ENCODE measurements around the gene SCARF2. TPM values are rescaled to one million over a fixed set of nuclear protein-coding genes. Genes with fewer than 3 reads are reported as not detected.

The SCARF2 gene
- total and polyA plus RNA-seq, 2 of the 8 experiments (the other 6 are each of a cell fraction or from before 2014, with no cell fraction given): 4.2 to 9.8 TPM

- H4K91ac ChIP-seq (replicated peaks; ENCODE audit: insufficient read length, low read length): no peak overlapping the region
- WGBS, 2 experiments (ENCODE audit: extremely low coverage in 1 of 2, insufficient coverage in 1 of 2, insufficient read length in 1 of 2, insufficient replicate concordance in 2 of 2, low coverage in 1 of 2, low lambda C conversion rate in 2 of 2, missing lambda C conversion rate in 1 of 2): 92% methylated on average over 6 of the region's 6 CpGs; no CpG with 5 or more reads in 1 of the 2 experiments
- no peak overlapping the region for H3K4me3 ChIP-seq (ENCODE audit: extremely low read depth in 1 of 4, insufficient read depth in 2 of 4, low read depth in 3 of 4, low read length in 4 of 4)
- H3K27ac ChIP-seq (ENCODE audit: low read depth, low read length): no peak overlapping the region
- no peak overlapping the region for H3K4me2 ChIP-seq (ENCODE audit: insufficient read depth in 1 of 2, low read depth in 2 of 2, low read length in 2 of 2)
- H3K36me3 ChIP-seq (ENCODE audit: control insufficient read depth in 2 of 4, insufficient read depth in 4 of 4, low read length in 3 of 4): peaks cover 0 to 20% (median 10%) of the 10 kb centered on the region in 4 experiments; a peak in 5 of 8 replicates
- FAIRE-seq (no peak), DNase-seq (ENCODE audit: low read depth in 1 of 2, low spot score in 2 of 2) (no peak)
- H3K79me1 ChIP-seq (ENCODE audit: low read depth, low read length): peaks cover 8% of the 10 kb centered on the region
- H2BK120ac ChIP-seq (replicated peaks; ENCODE audit: low read depth, low read length): no peak overlapping the region
- H3K4ac ChIP-seq (replicated peaks; ENCODE audit: insufficient read length, low read depth, low read length): no peak overlapping the region
- no peaks in the 10 kb centered on the region for H3K23me2 ChIP-seq (ENCODE audit: low read depth, low read length)
- no peak overlapping the region for H2BK20ac ChIP-seq (ENCODE audit: low read length)
- no peak overlapping the region for H3K9ac ChIP-seq (replicated peaks in 1 of 4; ENCODE audit: extremely low read depth in 1 of 4, low read depth in 3 of 4, low read length in 3 of 4)
- H4K5ac ChIP-seq (ENCODE audit: insufficient read length, low read depth, low read length): no peak overlapping the region
- H4K8ac ChIP-seq (ENCODE audit: extremely low read depth, insufficient read depth, low read length): no peak overlapping the region
- ChIA-PET CTCF (ENCODE audit: partially characterized antibody) (interaction anchor here (0.9 to 4.8 kb wide), 7 partner anchors 9 to 203 kb away, joined by 3 to 27 read pairs (median 3); no protein-coding TSS in a partner anchor), POLR2A (ENCODE audit: partially characterized antibody) (no interaction called here)
- H4K20me1 ChIP-seq (replicated peaks in 1 of 2; ENCODE audit: control insufficient read depth in 1 of 2, insufficient read depth in 2 of 2, low read length in 2 of 2): peaks cover 0 to 25% of the 10 kb centered on the region in 2 experiments
- no peak overlapping the region for H3K18ac ChIP-seq (ENCODE audit: extremely low read depth, low read length)
- no peak overlapping the region for H3K56ac ChIP-seq (replicated peaks; ENCODE audit: insufficient read length, low read depth, low read length)
- no peak overlapping the region for H2BK15ac ChIP-seq (ENCODE audit: low read length)
- H2AFZ ChIP-seq (ENCODE audit: low read length): no peak overlapping the region
- no peak overlapping the region for H3K23ac ChIP-seq (ENCODE audit: insufficient read length)
- H3K9me3 ChIP-seq (ENCODE audit: insufficient read depth in 2 of 2, low read depth in 1 of 2, low read length in 1 of 2): no peaks in the 10 kb centered on the region
- no peaks in the 10 kb centered on the region for H3K4me1 ChIP-seq (replicated peaks in 1 of 4; ENCODE audit: control insufficient read depth in 3 of 4, insufficient read depth in 4 of 4, low read length in 3 of 4)
- TF ChIP-seq RXRA (IDR thresholded peaks at IDR 0.05; ENCODE audit: insufficient read depth, low read depth, low read length): no peak
- no peak for TF ChIP-seq CEBPB (IDR thresholded peaks at IDR 0.05; ENCODE audit: low read depth, low read length)
- no peak for TF ChIP-seq SIX5 (IDR thresholded peaks at IDR 0.05; ENCODE audit: low read depth, low read length)
- no peak for TF ChIP-seq HDAC2 (IDR thresholded peaks at IDR 0.05; ENCODE audit: borderline replicate concordance in 1 of 2, low read depth in 2 of 2, low read length in 2 of 2)
- no peak for TF ChIP-seq ATF2 (IDR thresholded peaks at IDR 0.05; ENCODE audit: low read length)
- TF ChIP-seq EGR1 (IDR thresholded peaks at IDR 0.05; ENCODE audit: borderline replicate concordance, low read depth, low read length): no peak
- TF ChIP-seq SIN3A (conservative IDR thresholded peaks at IDR 0.05 in 1 of 2, IDR thresholded peaks at IDR 0.05 in 1 of 2; ENCODE audit: low read depth in 1 of 2, low read length in 2 of 2): no peak
- TF ChIP-seq USF2 (IDR thresholded peaks at IDR 0.05; ENCODE audit: low read length): no peak
- TF ChIP-seq NANOG (IDR thresholded peaks at IDR 0.05; ENCODE audit: insufficient read depth, low read depth, low read length, poor library complexity, severe bottlenecking): no peak
- no peak for TF ChIP-seq CBX8 (IDR thresholded peaks at IDR 0.05; ENCODE audit: borderline replicate concordance, low read depth, low read length)
- H3K14ac ChIP-seq (ENCODE audit: insufficient read length): no peak overlapping the region
- H3K79me2 ChIP-seq (ENCODE audit: control insufficient read depth in 1 of 2, insufficient read depth in 2 of 2, low read length in 2 of 2): peaks cover 0 to 12% of the 10 kb centered on the region in 2 experiments; a peak in 3 of 4 replicates
- H2BK5ac ChIP-seq (ENCODE audit: low read depth, low read length): no peak overlapping the region
- H2BK12ac ChIP-seq (ENCODE audit: low read depth, low read length): no peak overlapping the region
- no peak overlapping the region for H2AK5ac ChIP-seq (ENCODE audit: low read depth, low read length)
- no peaks in the 10 kb centered on the region for H3K27me3 ChIP-seq (replicated peaks in 1 of 4; ENCODE audit: control insufficient read depth in 3 of 4, extremely low read depth in 1 of 4, insufficient read depth in 3 of 4, low read length in 3 of 4)
These were observed 33.9 kb downstream of the SCARF2 start for GRCh38 chr22:20403779-20404140.
